Esophagus squamous epithelium (tissue), 4 donors: ENCODE measurements around the gene SLC9C2.

Experiments
- POLR2A ChIP-seq, 4 donors: fragments of 450-650 bp; IDR thresholded peaks; one replicate each; pipeline ENCODE4 v1.6.1; 2017; ENCODE audit warnings: antibody characterized with exemption in 4 of 4, mild to moderate bottlenecking in 4 of 4, moderate library complexity in 3 of 4
- TF ChIP-seq, protein P1 (sequence below), 6 experiments: fragments of 450-650 bp in 4 of 6; fragments of 200-600 bp in 2 of 6; sonication (generic) in 2 of 6; IDR thresholded peaks; one replicate each; pipeline ENCODE4 v1.5.1; 2016 to 2019; ENCODE audit warnings: antibody characterized with exemption in 6 of 6, mild to moderate bottlenecking in 4 of 6, moderate library complexity in 4 of 6

DNA sequence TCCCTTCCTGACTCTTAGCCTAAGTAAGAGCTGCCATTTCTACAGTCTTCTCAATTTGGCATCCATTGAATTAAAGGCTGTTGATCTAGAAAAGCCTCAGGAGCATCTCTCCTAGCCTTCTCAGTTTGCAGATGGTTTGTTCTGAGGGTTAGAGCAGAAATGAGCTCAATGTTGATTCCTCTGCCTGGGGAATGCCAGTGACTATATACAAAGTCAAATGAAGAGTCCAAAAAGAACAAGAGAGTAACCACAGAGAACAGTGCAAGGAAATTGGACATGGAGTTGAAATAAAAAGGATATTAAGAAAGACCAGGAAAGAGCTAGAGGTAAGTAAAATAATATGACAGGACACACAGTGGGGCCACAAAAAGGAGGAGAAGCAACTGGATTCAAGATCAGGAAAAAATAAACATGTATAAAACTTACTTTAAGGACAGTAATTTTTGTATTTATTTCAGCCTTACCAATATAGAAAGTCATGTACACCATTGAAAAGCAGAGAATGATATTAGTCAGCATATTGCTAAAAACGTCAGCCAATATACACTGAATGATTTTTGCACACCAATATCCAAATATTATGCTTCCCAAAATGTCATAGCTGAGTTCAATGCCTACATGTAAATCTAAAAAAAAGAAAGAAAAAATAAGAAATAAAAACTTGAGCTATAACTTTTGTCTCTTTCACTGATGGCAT lies 21.3 kb downstream of the SLC9C2 start:
- no peak for TF ChIP-seq POLR2A (IDR thresholded peaks at IDR 0.05)
- TF ChIP-seq, protein P1, sequence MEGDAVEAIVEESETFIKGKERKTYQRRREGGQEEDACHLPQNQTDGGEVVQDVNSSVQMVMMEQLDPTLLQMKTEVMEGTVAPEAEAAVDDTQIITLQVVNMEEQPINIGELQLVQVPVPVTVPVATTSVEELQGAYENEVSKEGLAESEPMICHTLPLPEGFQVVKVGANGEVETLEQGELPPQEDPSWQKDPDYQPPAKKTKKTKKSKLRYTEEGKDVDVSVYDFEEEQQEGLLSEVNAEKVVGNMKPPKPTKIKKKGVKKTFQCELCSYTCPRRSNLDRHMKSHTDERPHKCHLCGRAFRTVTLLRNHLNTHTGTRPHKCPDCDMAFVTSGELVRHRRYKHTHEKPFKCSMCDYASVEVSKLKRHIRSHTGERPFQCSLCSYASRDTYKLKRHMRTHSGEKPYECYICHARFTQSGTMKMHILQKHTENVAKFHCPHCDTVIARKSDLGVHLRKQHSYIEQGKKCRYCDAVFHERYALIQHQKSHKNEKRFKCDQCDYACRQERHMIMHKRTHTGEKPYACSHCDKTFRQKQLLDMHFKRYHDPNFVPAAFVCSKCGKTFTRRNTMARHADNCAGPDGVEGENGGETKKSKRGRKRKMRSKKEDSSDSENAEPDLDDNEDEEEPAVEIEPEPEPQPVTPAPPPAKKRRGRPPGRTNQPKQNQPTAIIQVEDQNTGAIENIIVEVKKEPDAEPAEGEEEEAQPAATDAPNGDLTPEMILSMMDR (IDR thresholded peaks at IDR 0.05) = no peak
